Lower lobe of right lung (tissue), 2 donors: ENCODE data around the gene STAG1. TPM values are rescaled to one million over a fixed set of nuclear protein-coding genes. Genes with fewer than 3 reads are reported as not detected.

Experiments
- ATAC-seq, 2 donors: fragments of 200-7000 bp; cut with Tn5 transposase; one replicate each; pipeline ENCODE4 v1.9.1; 2020 to 2022; ENCODE audit warnings: mild to moderate bottlenecking in 2 of 2, moderate library complexity in 2 of 2
- DNase-seq: peaks from one replicate; pipeline ENCODE4 v3.0.0-alpha.2; 2020
- H3K27ac ChIP-seq: fragments of 200-600 bp; one replicate; pipeline ENCODE4 v1.8.0; 2022
- H3K27me3 ChIP-seq: fragments of 200-600 bp; one replicate; pipeline ENCODE4 v1.8.0; 2022; ENCODE audit warnings: low read depth
- H3K36me3 ChIP-seq: fragments of 200-600 bp; one replicate; pipeline ENCODE4 v1.8.0; 2022; ENCODE audit warnings: mild to moderate bottlenecking
- H3K4me1 ChIP-seq: fragments of 200-600 bp; one replicate; pipeline ENCODE4 v1.8.0; 2022
- H3K4me3 ChIP-seq: fragments of 200-600 bp; one replicate; pipeline ENCODE4 v1.8.0; 2022; ENCODE audit warnings: mild to moderate bottlenecking
- H3K9me3 ChIP-seq: fragments of 200-600 bp; one replicate; pipeline ENCODE4 v1.8.0; 2022
- intact Hi-C: fragments of 100-400 bp; cut with DNase I; formaldehyde crosslinking; loops from one replicate; pipeline ENCODE4 v1.11.0; 2022
- total RNA-seq: library from RNA; stranded (reverse); fragmentation: NEBNext Ultra II Directional; extraction: Animal tissue kit (Norgen Biotek cat#: 25700); gene quantifications from one replicate; pipeline ENCODE4 v1.2.1, GENCODE V29; 2021
- TF ChIP-seq, protein P1 (sequence below): fragments of 200-600 bp; IDR thresholded peaks from one replicate; pipeline ENCODE4 v1.8.0; 2022; ENCODE audit warnings: antibody characterized with exemption, mild to moderate bottlenecking
- donor health status: DM: no; HTN: yes; CAD: no; lungs with severe emphysema.

STAG1 gene
- total RNA-seq, 1 donor from 2014 or later, result 41.3 TPM

DNA sequence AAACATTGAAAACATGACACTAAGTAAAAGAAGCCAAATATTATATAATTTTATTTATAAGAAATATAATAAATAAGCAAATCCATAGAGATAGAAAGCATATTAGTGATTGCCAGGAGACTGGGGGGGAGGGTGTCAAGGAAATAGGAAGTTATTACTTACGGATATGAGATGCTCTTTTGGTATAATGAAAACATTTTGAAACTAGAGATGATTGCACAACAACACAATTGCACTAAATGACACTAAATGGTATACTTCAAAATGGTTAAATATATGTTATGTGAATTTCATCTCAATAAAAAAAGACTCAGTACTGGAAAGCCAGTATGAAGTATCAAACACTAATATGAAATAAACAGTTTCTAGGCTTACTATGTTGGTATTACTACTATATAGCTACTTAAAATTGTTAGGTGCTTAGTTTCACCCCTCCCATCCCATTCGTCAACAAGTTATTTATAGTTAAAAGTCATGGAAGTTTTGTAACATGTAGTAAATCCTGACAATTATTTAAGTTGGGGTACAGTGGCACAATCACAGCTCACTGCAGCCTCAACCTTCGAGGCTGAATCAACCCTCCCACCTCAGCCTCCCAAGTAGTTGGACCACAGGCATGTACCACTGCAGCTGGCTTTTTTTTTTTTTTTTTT is 43.7 kb downstream of the STAG1 start:
- no peak overlapping the region for H3K27ac ChIP-seq
- ATAC-seq, result no peak
- H3K27me3 ChIP-seq, result no peaks in the 10 kb centered on the region
- H3K36me3 ChIP-seq, result no peaks in the 10 kb centered on the region
- peaks cover 6% of the 10 kb centered on the region for H3K4me1 ChIP-seq
- no peaks in the 10 kb centered on the region for H3K9me3 ChIP-seq
- no peak overlapping the region for H3K4me3 ChIP-seq
- TF ChIP-seq, protein P1, sequence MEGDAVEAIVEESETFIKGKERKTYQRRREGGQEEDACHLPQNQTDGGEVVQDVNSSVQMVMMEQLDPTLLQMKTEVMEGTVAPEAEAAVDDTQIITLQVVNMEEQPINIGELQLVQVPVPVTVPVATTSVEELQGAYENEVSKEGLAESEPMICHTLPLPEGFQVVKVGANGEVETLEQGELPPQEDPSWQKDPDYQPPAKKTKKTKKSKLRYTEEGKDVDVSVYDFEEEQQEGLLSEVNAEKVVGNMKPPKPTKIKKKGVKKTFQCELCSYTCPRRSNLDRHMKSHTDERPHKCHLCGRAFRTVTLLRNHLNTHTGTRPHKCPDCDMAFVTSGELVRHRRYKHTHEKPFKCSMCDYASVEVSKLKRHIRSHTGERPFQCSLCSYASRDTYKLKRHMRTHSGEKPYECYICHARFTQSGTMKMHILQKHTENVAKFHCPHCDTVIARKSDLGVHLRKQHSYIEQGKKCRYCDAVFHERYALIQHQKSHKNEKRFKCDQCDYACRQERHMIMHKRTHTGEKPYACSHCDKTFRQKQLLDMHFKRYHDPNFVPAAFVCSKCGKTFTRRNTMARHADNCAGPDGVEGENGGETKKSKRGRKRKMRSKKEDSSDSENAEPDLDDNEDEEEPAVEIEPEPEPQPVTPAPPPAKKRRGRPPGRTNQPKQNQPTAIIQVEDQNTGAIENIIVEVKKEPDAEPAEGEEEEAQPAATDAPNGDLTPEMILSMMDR, result no peak
- DNase-seq, result no peak
- intact Hi-C loops, result no loop called here

- Histone ChIP-seq H3K36me3 (no peaks in the 10 kb centered on the region), H3K27me3 (no peaks in the 10 kb centered on the region), H3K9me3 (no peaks in the 10 kb centered on the region), H3K4me1 (peaks cover 7% of the 10 kb centered on the region), H3K27ac (no peak overlapping the region), H3K4me3 (no peak overlapping the region)
- DNase-seq, result no peak
- intact Hi-C loops, result no loop called here
- TF ChIP-seq, protein P1, result no peak
- no peak for ATAC-seq
These were observed 48.7 kb downstream of the STAG1 start for GRCh38 chr3:136703429-136703828.

DNA sequence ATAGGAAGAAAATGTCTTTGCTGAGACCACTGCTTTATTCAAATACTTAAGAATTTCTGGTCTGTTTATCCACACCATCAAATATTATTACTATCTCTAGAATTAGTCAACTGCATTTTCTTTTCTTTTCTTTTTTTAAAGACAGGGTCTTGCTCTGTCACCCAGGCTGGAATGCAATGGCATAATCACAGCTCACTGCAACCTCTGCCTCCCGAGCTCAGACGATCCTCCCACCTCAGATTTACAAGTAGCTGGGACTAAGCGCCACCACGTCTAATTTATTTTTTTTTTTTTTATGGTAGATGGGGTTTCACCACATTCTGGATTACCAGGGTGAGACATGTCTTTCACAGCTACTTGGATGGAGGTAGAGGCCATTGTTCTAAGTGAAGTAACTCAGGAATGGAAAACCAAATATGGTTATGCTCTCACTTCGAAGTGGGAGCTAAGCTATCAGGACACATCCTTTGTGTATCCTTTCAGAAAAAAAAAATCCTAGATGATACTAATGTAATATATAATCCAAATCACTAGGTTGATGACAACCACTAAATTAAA is 52.8 kb downstream of the STAG1 start:
- TF ChIP-seq, protein P1, result no peak
- DNase-seq (no peak), ATAC-seq (no peak)
- Histone ChIP-seq H3K36me3 (no peaks in the 10 kb centered on the region), H3K4me1 (peaks cover 4% of the 10 kb centered on the region), H3K9me3 (peaks cover 4% of the 10 kb centered on the region), H3K27ac (no peak overlapping the region), H3K27me3 (no peaks in the 10 kb centered on the region), H3K4me3 (no peak overlapping the region)
- intact Hi-C loops, result no loop called here

DNA sequence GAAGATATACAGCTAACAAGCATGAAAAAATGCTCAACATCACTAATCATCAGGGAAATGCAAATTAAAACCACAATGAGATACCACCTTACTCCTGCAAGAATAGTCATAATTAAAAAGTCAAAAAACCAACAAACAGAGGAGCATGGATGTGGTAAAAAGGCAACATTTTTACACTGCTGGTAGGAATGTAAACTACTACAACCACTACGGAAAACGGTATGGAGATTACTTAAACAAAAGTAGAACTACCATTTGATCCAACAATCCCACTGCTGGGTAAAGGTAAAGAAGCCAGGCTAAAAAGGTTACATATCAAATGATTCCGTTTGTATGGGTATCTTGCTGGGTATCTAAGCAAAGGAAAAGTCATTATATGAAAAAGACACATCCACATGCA is 53.8 kb downstream of the STAG1 start:
- no peaks in the 10 kb centered on the region for H3K27me3 ChIP-seq
- TF ChIP-seq, protein P1, result no peak
- intact Hi-C loops, result no loop called here
- peaks cover 4% of the 10 kb centered on the region for H3K4me1 ChIP-seq
- no peak for DNase-seq
- H3K4me3 ChIP-seq, result no peak overlapping the region
- H3K27ac ChIP-seq, result no peak overlapping the region
- H3K36me3 ChIP-seq, result no peaks in the 10 kb centered on the region
- H3K9me3 ChIP-seq, result peaks cover 4% of the 10 kb centered on the region
- ATAC-seq, result no peak

DNA sequence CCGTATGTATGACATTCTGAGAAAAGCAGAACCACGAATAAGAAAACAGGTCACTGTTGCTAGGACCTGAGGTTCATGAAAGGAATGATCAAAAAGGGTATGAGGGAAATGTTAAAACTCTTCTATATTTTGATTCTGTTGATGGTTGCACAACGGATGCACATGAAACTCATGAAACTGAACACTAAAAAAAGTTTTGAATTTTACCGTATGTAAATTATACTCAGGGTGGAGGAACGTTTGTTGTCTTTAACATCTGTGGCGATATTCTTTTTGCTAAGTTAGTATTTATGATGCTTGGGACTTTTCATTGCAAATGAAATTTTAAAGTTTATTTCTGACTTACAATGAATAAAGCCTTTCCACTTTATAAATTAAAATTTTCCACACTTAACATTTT is 55.4 kb downstream of the STAG1 start:
- Histone ChIP-seq H3K27ac (no peak overlapping the region), H3K4me3 (no peak overlapping the region), H3K4me1 (peaks cover 11% of the 10 kb centered on the region), H3K27me3 (no peaks in the 10 kb centered on the region), H3K9me3 (peaks cover 4% of the 10 kb centered on the region), H3K36me3 (no peaks in the 10 kb centered on the region)
- intact Hi-C loops, result no loop called here
- TF ChIP-seq, protein P1, result no peak
- ATAC-seq, result no peak
- DNase-seq, result no peak
